Neural progenitor cell (in vitro differentiated cells): ENCODE results near the gene ZNF777. TPM values are rescaled to one million over a fixed set of nuclear protein-coding genes. Genes with fewer than 3 reads are reported as not detected.

ENCODE experiments used
- DNase-seq: peaks from one replicate; pipeline ENCODE4 v3.0.0-alpha.2; 2016; ENCODE audit warnings: low spot score
- H2AFZ ChIP-seq: fragments of 200-600 bp; sonication (generic); replicated peaks from 2 replicates; pipeline ENCODE4 v1.6.1; 2016; ENCODE audit warnings: antibody characterized with exemption
- H3F3A ChIP-seq: fragments of 200-600 bp; sonication (generic); 2 replicates; pipeline ENCODE4 v1.6.1; 2016; ENCODE audit warnings: antibody characterized with exemption, low read depth
- H3K27ac ChIP-seq: fragments of 200-600 bp; sonication (generic); 2 replicates; pipeline ENCODE4 v1.5.1; 2016; ENCODE audit warnings: mild to moderate bottlenecking
- H3K27me3 ChIP-seq: fragments of 200-600 bp; sonication (generic); 2 replicates; pipeline ENCODE4 v1.6.1; 2016; ENCODE audit warnings: mild to moderate bottlenecking, moderate library complexity
- H3K36me3 ChIP-seq: fragments of 200-600 bp; sonication (generic); 2 replicates; pipeline ENCODE4 v1.5.1; 2016
- H3K4me1 ChIP-seq: fragments of 200-600 bp; sonication (generic); 2 replicates; pipeline ENCODE4 v1.6.1; 2016; ENCODE audit warnings: mixed run types
- H3K4me2 ChIP-seq: fragments of 200-600 bp; sonication (generic); 2 replicates; pipeline ENCODE4 v1.6.1; 2016
- H3K4me3 ChIP-seq: fragments of 200-600 bp; sonication (generic); 2 replicates; pipeline ENCODE4 v1.5.1; 2016
- H3K79me2 ChIP-seq: fragments of 200-600 bp; sonication (generic); 2 replicates; pipeline ENCODE4 v1.6.1; 2016; ENCODE audit warnings: low read depth
- H3K9ac ChIP-seq: fragments of 200-600 bp; sonication (generic); 2 replicates; pipeline ENCODE4 v1.6.1; 2016
- H3K9me3 ChIP-seq: fragments of 200-600 bp; sonication (generic); 2 replicates; pipeline ENCODE4 v1.5.1; 2016; ENCODE audit warnings: low read depth
- H4K20me1 ChIP-seq: fragments of 200-600 bp; sonication (generic); 2 replicates; pipeline ENCODE4 v1.6.1; 2016; ENCODE audit warnings: low read depth
- H3K27ac Mint-ChIP-seq: 3 replicates; pipeline ENCODE4 v1.8.0; 2021; ENCODE audit warnings: mixed read lengths
- H3K27me3 Mint-ChIP-seq: 2 replicates; pipeline ENCODE4 v1.8.0; 2022; ENCODE audit warnings: low read depth, mild to moderate bottlenecking, inconsistent platforms, moderate library complexity, mixed read lengths; ENCODE audit not compliant: insufficient read depth
- H3K36me3 Mint-ChIP-seq: 3 replicates; pipeline ENCODE4 v1.8.0; 2021; ENCODE audit warnings: mixed read lengths
- H3K4me1 Mint-ChIP-seq: 3 replicates; pipeline ENCODE4 v1.8.0; 2021; ENCODE audit warnings: mixed read lengths
- H3K4me3 Mint-ChIP-seq: 3 replicates; pipeline ENCODE4 v1.8.0; 2021; ENCODE audit warnings: mild to moderate bottlenecking, moderate library complexity, mixed read lengths
- H3K9me3 Mint-ChIP-seq: 3 replicates; pipeline ENCODE4 v1.8.0; 2020; ENCODE audit warnings: mixed read lengths
- EZH2 ChIP-seq: fragments of 200-600 bp; sonication (generic); IDR thresholded peaks from 2 replicates; pipeline ENCODE4 v1.6.1; 2017; ENCODE audit warnings: antibody characterized with exemption, mild to moderate bottlenecking, moderate library complexity
- EZH2phosphoT487 ChIP-seq: fragments of 200-600 bp; sonication (generic); IDR thresholded peaks from 2 replicates; pipeline ENCODE4 v1.6.1; 2017; ENCODE audit warnings: antibody characterized with exemption
- total RNA-seq: library from RNA; depleted of rRNA; stranded (reverse); fragments of >200 nt; gene quantifications from 2 replicates; pipeline ENCODE4 v1.2.3, GENCODE V29; 2015; ENCODE audit warnings: low replicate concordance
- TF ChIP-seq, protein P1 (sequence below): fragments of 200-600 bp; sonication (generic); IDR thresholded peaks from 2 replicates; pipeline ENCODE4 v1.5.1; 2017; ENCODE audit warnings: antibody characterized with exemption, mild to moderate bottlenecking

The ZNF777 gene
- total RNA-seq, 1 donor from 2014 or later: 6.6 TPM

DNA sequence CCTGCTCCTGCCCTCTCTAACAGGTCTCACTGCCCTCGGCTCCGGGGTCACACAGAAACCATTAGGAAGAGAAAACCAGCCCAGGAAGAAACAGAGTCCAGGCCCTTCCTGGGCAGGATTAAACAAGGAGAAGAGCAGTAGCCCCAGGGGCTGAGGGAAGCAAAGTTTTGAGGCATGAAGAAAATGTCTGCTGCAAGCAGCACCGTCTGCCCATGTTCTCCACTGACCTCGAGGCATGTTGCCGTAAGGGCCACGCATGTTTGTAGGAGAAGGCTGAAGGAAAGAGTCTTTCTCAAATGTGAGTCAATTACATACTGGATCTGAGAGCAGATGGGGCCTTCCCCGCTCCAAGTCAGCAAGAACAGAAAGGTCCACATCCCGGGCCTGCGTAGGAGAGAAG lies 32.5 kb upstream of the ZNF777 start:
- Mint-ChIP-seq H3K9me3 (no peaks in the 10 kb centered on the region), H3K27me3 (no peaks in the 10 kb centered on the region), H3K27ac (no peak overlapping the region), H3K4me3 (no peak overlapping the region), H3K4me1 (peaks cover 17% of the 10 kb centered on the region), H3K36me3 (peaks cover 32% of the 10 kb centered on the region)
- peaks cover 33% of the 10 kb centered on the region for H4K20me1 ChIP-seq
- no peaks in the 10 kb centered on the region for H3K9me3 ChIP-seq
- peaks cover 3% of the 10 kb centered on the region for H3K4me1 ChIP-seq
- H3K9ac ChIP-seq: no peak overlapping the region
- H3K79me2 ChIP-seq: peaks cover 25% of the 10 kb centered on the region
- no peaks in the 10 kb centered on the region for H3F3A ChIP-seq
- H3K27me3 ChIP-seq: peaks cover 5% of the 10 kb centered on the region
- no peak overlapping the region for H3K4me2 ChIP-seq
- H3K36me3 ChIP-seq: no peaks in the 10 kb centered on the region
- no peak overlapping the region for H2AFZ ChIP-seq
- DNase-seq: no peak
- TF ChIP-seq, protein P1, sequence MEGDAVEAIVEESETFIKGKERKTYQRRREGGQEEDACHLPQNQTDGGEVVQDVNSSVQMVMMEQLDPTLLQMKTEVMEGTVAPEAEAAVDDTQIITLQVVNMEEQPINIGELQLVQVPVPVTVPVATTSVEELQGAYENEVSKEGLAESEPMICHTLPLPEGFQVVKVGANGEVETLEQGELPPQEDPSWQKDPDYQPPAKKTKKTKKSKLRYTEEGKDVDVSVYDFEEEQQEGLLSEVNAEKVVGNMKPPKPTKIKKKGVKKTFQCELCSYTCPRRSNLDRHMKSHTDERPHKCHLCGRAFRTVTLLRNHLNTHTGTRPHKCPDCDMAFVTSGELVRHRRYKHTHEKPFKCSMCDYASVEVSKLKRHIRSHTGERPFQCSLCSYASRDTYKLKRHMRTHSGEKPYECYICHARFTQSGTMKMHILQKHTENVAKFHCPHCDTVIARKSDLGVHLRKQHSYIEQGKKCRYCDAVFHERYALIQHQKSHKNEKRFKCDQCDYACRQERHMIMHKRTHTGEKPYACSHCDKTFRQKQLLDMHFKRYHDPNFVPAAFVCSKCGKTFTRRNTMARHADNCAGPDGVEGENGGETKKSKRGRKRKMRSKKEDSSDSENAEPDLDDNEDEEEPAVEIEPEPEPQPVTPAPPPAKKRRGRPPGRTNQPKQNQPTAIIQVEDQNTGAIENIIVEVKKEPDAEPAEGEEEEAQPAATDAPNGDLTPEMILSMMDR: no peak
- no peak for TF ChIP-seq EZH2phosphoT487
- no peak for TF ChIP-seq EZH2
- H3K27ac ChIP-seq: no peak overlapping the region
- H3K4me3 ChIP-seq: no peak overlapping the region

DNA sequence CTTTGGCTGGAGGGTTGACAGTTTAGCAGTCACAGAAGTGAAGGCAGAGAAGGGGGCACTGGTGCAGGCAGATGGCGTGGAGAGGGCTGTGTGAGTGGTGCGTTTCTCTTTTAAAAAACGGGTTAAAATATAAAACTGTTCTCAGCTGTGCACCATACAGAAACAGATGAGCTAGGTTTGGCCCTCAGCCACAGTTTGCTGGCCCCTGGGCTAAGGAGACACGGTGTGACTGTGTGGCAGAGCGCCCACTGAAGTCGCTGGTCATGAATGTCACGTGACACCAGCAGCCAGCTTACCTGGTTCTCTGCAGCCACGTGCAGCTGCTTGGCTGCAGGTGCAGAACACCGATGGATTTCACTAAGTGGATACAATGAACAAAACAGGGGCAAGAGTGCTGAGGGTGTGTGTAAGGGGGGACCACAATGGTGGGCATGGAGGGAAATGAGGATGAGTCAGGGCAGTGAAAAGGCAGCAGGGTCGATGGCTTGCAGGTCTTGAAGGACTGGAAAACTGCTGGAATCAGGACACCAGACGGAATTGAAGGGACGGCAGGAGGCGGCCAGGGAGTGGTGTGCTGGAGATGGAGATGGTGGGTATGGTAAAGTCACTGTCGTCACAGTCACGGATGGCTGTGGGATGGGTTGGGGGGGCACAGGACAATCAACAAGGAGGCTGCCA lies 29.4 kb upstream of the ZNF777 start:
- H3K4me2 ChIP-seq: no peak overlapping the region
- no peaks in the 10 kb centered on the region for H3F3A ChIP-seq
- no peak for DNase-seq
- H3K27me3 Mint-ChIP-seq: no peaks in the 10 kb centered on the region
- H3K36me3 ChIP-seq: peaks cover 22% of the 10 kb centered on the region
- H3K27me3 ChIP-seq: no peaks in the 10 kb centered on the region
- no peak for TF ChIP-seq EZH2phosphoT487
- TF ChIP-seq EZH2: no peak
- TF ChIP-seq, protein P1: no peak
- H3K4me3 ChIP-seq: no peak overlapping the region
- no peak overlapping the region for H3K4me3 Mint-ChIP-seq
- peaks cover 18% of the 10 kb centered on the region for H4K20me1 ChIP-seq
- H3K9me3 Mint-ChIP-seq: no peaks in the 10 kb centered on the region
- H3K27ac Mint-ChIP-seq: no peak overlapping the region
- H2AFZ ChIP-seq: no peak overlapping the region
- H3K4me1 Mint-ChIP-seq: peaks cover 5% of the 10 kb centered on the region
- no peak overlapping the region for H3K9ac ChIP-seq
- no peaks in the 10 kb centered on the region for H3K4me1 ChIP-seq
- peaks cover 44% of the 10 kb centered on the region for H3K36me3 Mint-ChIP-seq
- no peak overlapping the region for H3K27ac ChIP-seq
- no peaks in the 10 kb centered on the region for H3K9me3 ChIP-seq
- peaks cover 6% of the 10 kb centered on the region for H3K79me2 ChIP-seq

GRCh38 chr7:149489391-149490024 lies 28.6 kb upstream of the ZNF777 start:
- Histone ChIP-seq H4K20me1 (peaks cover 14% of the 10 kb centered on the region), H3K4me3 (no peak overlapping the region), H3F3A (no peaks in the 10 kb centered on the region), H3K9ac (no peak overlapping the region), H3K27me3 (no peaks in the 10 kb centered on the region), H3K79me2 (no peaks in the 10 kb centered on the region), H2AFZ (no peak overlapping the region), H3K36me3 (peaks cover 22% of the 10 kb centered on the region), H3K4me2 (no peak overlapping the region), H3K9me3 (no peaks in the 10 kb centered on the region), H3K27ac (no peak overlapping the region), H3K4me1 (no peaks in the 10 kb centered on the region)
- Mint-ChIP-seq H3K4me3 (no peak overlapping the region), H3K9me3 (no peaks in the 10 kb centered on the region), H3K27me3 (no peaks in the 10 kb centered on the region), H3K4me1 (no peaks in the 10 kb centered on the region), H3K27ac (no peak overlapping the region), H3K36me3 (peaks cover 45% of the 10 kb centered on the region)
- DNase-seq: peak; percentile 17
- TF ChIP-seq EZH2phosphoT487: no peak
- no peak for TF ChIP-seq EZH2
- TF ChIP-seq, protein P1: peak; percentile 34
